ENCODE measurements around the gene ZNF536. TPM values are rescaled to one million over a fixed set of nuclear protein-coding genes. Genes with fewer than 3 reads are reported as not detected.

Gene ZNF536
- total RNA-seq, 1 experiment from 2014 or later: not detected

GRCh38 chr19:30525383-30525782 lies 153.2 kb downstream of the ZNF536 start:
- no peak overlapping the region for H3K56ac ChIP-seq (ENCODE audit: insufficient read length, low read depth, low read length)
- no peak overlapping the region for H4K5ac ChIP-seq (ENCODE audit: insufficient read length, low read depth, low read length)
- H2AFZ ChIP-seq (ENCODE audit: low read length): no peak overlapping the region
- H3K79me1 ChIP-seq (ENCODE audit: insufficient read depth, low read depth, low read length, poor library complexity, severe bottlenecking): no peaks in the 10 kb centered on the region
- H3K4me1 Mint-ChIP-seq: peaks cover 14 to 16% of the 10 kb centered on the region in 2 experiments
- no peak overlapping the region for H3K27ac ChIP-seq (ENCODE audit: insufficient read length, low read depth, low read length)
- WGBS (ENCODE audit: extremely low coverage, insufficient read length, low lambda C conversion rate): no CpG with 5 or more reads among the region's 7 CpGs
- no peaks in the 10 kb centered on the region; a peak in 1 of 5 replicates for H3K9me3 Mint-ChIP-seq
- no peak overlapping the region for H2BK15ac ChIP-seq (ENCODE audit: low read depth, low read length)
- H3K36me3 Mint-ChIP-seq (ENCODE audit: insufficient read depth in 1 of 3, low read depth in 3 of 3): peaks cover 0 to 3% (median 0%) of the 10 kb centered on the region in 3 experiments; a peak in 2 of 7 replicates
- H2BK12ac ChIP-seq (ENCODE audit: insufficient read length, low read depth, low read length): no peak overlapping the region
- H3K4ac ChIP-seq (ENCODE audit: low read depth, low read length): no peak overlapping the region
- H3K14ac ChIP-seq (ENCODE audit: insufficient read depth, low read length): no peak overlapping the region
- H2AK5ac ChIP-seq (ENCODE audit: insufficient read length, low read length): no peak overlapping the region
- no peaks in the 10 kb centered on the region for H3K9me3 ChIP-seq (ENCODE audit: control insufficient read depth, low read depth, low read length)
- no peak overlapping the region for H4K91ac ChIP-seq (ENCODE audit: insufficient read length, low read depth, low read length)
- no peak overlapping the region for H2BK5ac ChIP-seq (ENCODE audit: insufficient read length, low read length)
- peaks cover 3% of the 10 kb centered on the region; the same call in 1 of the 2 replicates for H3K4me1 ChIP-seq (ENCODE audit: insufficient read depth, low read length)
- TF ChIP-seq CTCF (conservative IDR thresholded peaks at IDR 0.05): no peak
- no peak overlapping the region for H3K18ac ChIP-seq (ENCODE audit: insufficient read length, low read depth, low read length)
- no peak overlapping the region for H4K8ac ChIP-seq (replicated peaks; ENCODE audit: insufficient read length, low read depth, low read length)
- no peak overlapping the region for H2BK120ac ChIP-seq (ENCODE audit: low read depth, low read length, poor library complexity, severe bottlenecking)
- H3K79me2 ChIP-seq (ENCODE audit: insufficient read depth, low read length): no peaks in the 10 kb centered on the region
- H3K27me3 ChIP-seq (ENCODE audit: insufficient read depth, low read length): no peaks in the 10 kb centered on the region
- peaks cover 2% of the 10 kb centered on the region for H3K27me3 Mint-ChIP-seq (ENCODE audit: low read depth)
- H3K23ac ChIP-seq (ENCODE audit: insufficient read length, low read depth, low read length): no peak overlapping the region
- H3K4me2 ChIP-seq (ENCODE audit: insufficient read depth, insufficient read length, low read length): no peak overlapping the region
- H3K4me3 Mint-ChIP-seq: no peak overlapping the region
- no peak overlapping the region for H3K27ac Mint-ChIP-seq
- no peak for DNase-seq
- no peaks in the 10 kb centered on the region for H3K23me2 ChIP-seq (ENCODE audit: insufficient read length, low read depth, low read length, poor library complexity, severe bottlenecking)
- no peak overlapping the region for H3T11ph ChIP-seq (ENCODE audit: low read length)
- H2BK20ac ChIP-seq (ENCODE audit: low read depth, low read length, poor library complexity, severe bottlenecking): no peak overlapping the region
- H4K20me1 ChIP-seq (ENCODE audit: control insufficient read depth, insufficient read depth, insufficient read length): no peaks in the 10 kb centered on the region
- H3K9ac ChIP-seq (ENCODE audit: extremely low read depth, insufficient read length, low read length): no peak overlapping the region

All from H9 (cell line).